Neuronal stem cell (in vitro differentiated cells): Measurements from ENCODE around the gene CHST8.
"Not testable (repeated sequence)": the region's sequence is repeated elsewhere in the genome, so short reads cannot be mapped to it uniquely, and the experiment has no call there.

Experiments
- DNase-seq: peaks from one replicate; pipeline ENCODE4 v3.0.0-alpha.2; 2013; ENCODE audit warnings: low spot score
- H2AFZ ChIP-seq: one replicate; pipeline ENCODE4 v1.6.1; 2013; ENCODE audit warnings: mild to moderate bottlenecking, low read length, inconsistent platforms
- H2AK5ac ChIP-seq: 2 replicates; pipeline ENCODE4 v1.6.1; 2013; ENCODE audit warnings: low read depth, mild to moderate bottlenecking, inconsistent platforms, low read length, moderate library complexity, mixed read lengths
- H2BK120ac ChIP-seq: 2 replicates; pipeline ENCODE4 v1.6.1; 2013; ENCODE audit warnings: low read depth, mild to moderate bottlenecking, inconsistent platforms, low read length, moderate library complexity, mixed read lengths
- H2BK12ac ChIP-seq: one replicate; pipeline ENCODE4 v1.6.1; 2013; ENCODE audit warnings: low read length, inconsistent platforms
- H2BK15ac ChIP-seq: 2 replicates; pipeline ENCODE4 v1.6.1; 2013; ENCODE audit warnings: mild to moderate bottlenecking, low read length, inconsistent platforms, mixed read lengths
- H2BK5ac ChIP-seq: one replicate; pipeline ENCODE4 v1.6.1; 2013; ENCODE audit warnings: inconsistent platforms, mild to moderate bottlenecking, low read length, moderate library complexity
- H3K14ac ChIP-seq: one replicate; pipeline ENCODE4 v1.6.1; 2013; ENCODE audit warnings: low read length, inconsistent platforms
- H3K18ac ChIP-seq: 2 replicates; pipeline ENCODE4 v1.6.1; 2013; ENCODE audit warnings: low read length, inconsistent platforms
- H3K23ac ChIP-seq: 2 replicates; pipeline ENCODE4 v1.6.1; 2013; ENCODE audit warnings: low read depth, mild to moderate bottlenecking, mixed read lengths, low read length, inconsistent platforms; ENCODE audit not compliant: poor library complexity
- H3K27ac ChIP-seq: replicated peaks from 3 replicates; pipeline ENCODE4 v1.5.1; 2013; ENCODE audit warnings: low read length, inconsistent platforms
- H3K27me3 ChIP-seq, 3 experiments: 2 replicates each; pipeline ENCODE4 v1.6.1; 2013; ENCODE audit warnings: low read length in 3 of 3, mild to moderate bottlenecking in 2 of 3, inconsistent platforms in 1 of 3, low read depth in 1 of 3, mixed read lengths in 1 of 3, moderate library complexity in 1 of 3; ENCODE audit not compliant: control insufficient read depth in 3 of 3, insufficient read depth in 3 of 3
- H3K36me3 ChIP-seq, 2 donors: replicated peaks in 1 of 2; 2 replicates each; pipeline ENCODE4 v1.6.1; 2013; ENCODE audit warnings: low read length in 2 of 2; ENCODE audit not compliant: control insufficient read depth in 2 of 2, insufficient read depth in 2 of 2
- H3K4ac ChIP-seq: 2 replicates; pipeline ENCODE4 v1.6.1; 2013; ENCODE audit warnings: inconsistent platforms, mild to moderate bottlenecking, low read length, moderate library complexity
- H3K4me1 ChIP-seq, 2 donors: 1 replicate in 1 of 2; 2 replicates in 1 of 2; pipeline ENCODE4 v1.6.1; 2013; ENCODE audit warnings: low read length in 2 of 2, low read depth in 1 of 2; ENCODE audit not compliant: control insufficient read depth in 2 of 2, insufficient read depth in 1 of 2
- H3K4me2 ChIP-seq: one replicate; pipeline ENCODE4 v1.6.1; 2013; ENCODE audit warnings: mild to moderate bottlenecking, low read length, inconsistent platforms; ENCODE audit not compliant: insufficient read depth, poor library complexity, severe bottlenecking
- H3K4me3 ChIP-seq, 2 donors: 2 replicates each; pipeline ENCODE4 v1.5.1; 2013; ENCODE audit warnings: low read length in 2 of 2, mild to moderate bottlenecking in 2 of 2, inconsistent platforms in 1 of 2, moderate library complexity in 1 of 2
- H3K79me1 ChIP-seq: one replicate; pipeline ENCODE4 v1.6.1; 2013; ENCODE audit warnings: low read depth, mild to moderate bottlenecking, inconsistent platforms, low read length, moderate library complexity
- H3K9ac ChIP-seq: one replicate; pipeline ENCODE4 v1.6.1; 2013; ENCODE audit warnings: mild to moderate bottlenecking, low read depth, low read length, inconsistent platforms; ENCODE audit not compliant: poor library complexity
- H3K9me3 ChIP-seq, 2 donors: replicated peaks in 1 of 2; 2 replicates each; pipeline versions ENCODE3 to v1.6.1; 2013; ENCODE audit warnings: low read length in 2 of 2, mild to moderate bottlenecking in 2 of 2, inconsistent platforms in 1 of 2, low read depth in 1 of 2, mixed read lengths in 1 of 2, moderate library complexity in 1 of 2; ENCODE audit not compliant: control insufficient read depth in 2 of 2, insufficient read depth in 1 of 2
- H4K8ac ChIP-seq: one replicate; pipeline ENCODE4 v1.6.1; 2013; ENCODE audit warnings: low read depth, mild to moderate bottlenecking, inconsistent platforms, low read length, moderate library complexity
- H4K91ac ChIP-seq: one replicate; pipeline ENCODE4 v1.6.1; 2013; ENCODE audit warnings: low read length, low read depth, mild to moderate bottlenecking, inconsistent platforms; ENCODE audit not compliant: poor library complexity
- WGBS, 2 donors: extraction: QIAGEN DNeasy Blood & Tissue Kit; methylation state at CpG; one replicate each; pipeline ENCODE4 v1.1.7; 2013; ENCODE audit warnings: missing lambda C conversion rate in 2 of 2, mixed read lengths in 1 of 2; ENCODE audit not compliant: insufficient read length in 2 of 2, insufficient replicate concordance in 1 of 2; ENCODE audit errors: extremely low coverage in 2 of 2; 5-methylcytosine and 5-hydroxymethylcytosine counted together

CHST8 gene

GRCh38 chr19:33818411-33818810, 196.7 kb downstream of the CHST8 start:
- no peak overlapping the region for H2BK5ac ChIP-seq
- H2BK12ac ChIP-seq: no peak overlapping the region
- H3K79me1 ChIP-seq: no peaks in the 10 kb centered on the region
- no peak overlapping the region for H3K4me2 ChIP-seq
- no peak overlapping the region for H3K9ac ChIP-seq
- no peak overlapping the region for H2AK5ac ChIP-seq
- peaks cover 0 to 21% of the 10 kb centered on the region in 2 donors for H3K36me3 ChIP-seq
- no peak overlapping the region for H2AFZ ChIP-seq
- no peak overlapping the region for H2BK15ac ChIP-seq
- H3K27ac ChIP-seq: no peak overlapping the region
- H3K14ac ChIP-seq: no peak overlapping the region
- no peak overlapping the region for H3K4me3 ChIP-seq
- H4K8ac ChIP-seq: no peak overlapping the region
- H2BK120ac ChIP-seq: no peak overlapping the region
- DNase-seq: no peak
- no peak overlapping the region for H4K91ac ChIP-seq
- no CpG with 5 or more reads among the region's 4 CpGs for WGBS, 2 donors
- H3K18ac ChIP-seq: no peak overlapping the region
- no peak overlapping the region for H3K23ac ChIP-seq
- no peaks in the 10 kb centered on the region for H3K9me3 ChIP-seq
- H3K27me3 ChIP-seq: peaks cover 0 to 7% (median 0%) of the 10 kb centered on the region in 3 experiments
- peaks cover 8 to 28% of the 10 kb centered on the region in 2 donors for H3K4me1 ChIP-seq
- H3K4ac ChIP-seq: no peak overlapping the region

GRCh38 chr19:33819078-33819477, 197.3 kb downstream of the CHST8 start:
- H3K9ac ChIP-seq, H2AK5ac ChIP-seq, H3K27ac ChIP-seq, DNase-seq, H3K4ac ChIP-seq, H3K14ac ChIP-seq, H4K8ac ChIP-seq, H3K9me3 ChIP-seq, H4K91ac ChIP-seq, H3K4me3 ChIP-seq, H2BK15ac ChIP-seq, H3K27me3 ChIP-seq, H3K79me1 ChIP-seq, H3K18ac ChIP-seq, H2BK12ac ChIP-seq, H2BK120ac ChIP-seq, H2AFZ ChIP-seq, H3K23ac ChIP-seq, H2BK5ac ChIP-seq: not testable (repeated sequence)
- H3K4me1 ChIP-seq: peaks cover 8 to 28% of the 10 kb centered on the region in 2 donors
- no CpG with 5 or more reads among the region's 7 CpGs for whole genome bisulfite sequencing, 2 donors
- peak overlapping the region; percentile 95 for H3K4me2 ChIP-seq
- H3K36me3 ChIP-seq: peaks cover 0 to 15% of the 10 kb centered on the region in 2 donors

- no peaks in the 10 kb centered on the region for H3K79me1 ChIP-seq
- H2BK12ac ChIP-seq: no peak overlapping the region
- peak; percentile 71 for DNase-seq
- WGBS, 2 donors: no CpG with 5 or more reads among the region's 10 CpGs
- no peak overlapping the region for H3K23ac ChIP-seq
- no peak overlapping the region for H3K14ac ChIP-seq
- no peak overlapping the region for H4K91ac ChIP-seq
- H3K27ac ChIP-seq: no peak overlapping the region
- no peak overlapping the region for H2BK120ac ChIP-seq
- H3K4me2 ChIP-seq: peak overlapping the region; percentile 95
- peak overlapping the region; percentile 96 for H3K18ac ChIP-seq
- H3K9ac ChIP-seq: peak overlapping the region; percentile 36
- H2BK15ac ChIP-seq: no peak overlapping the region
- H3K4me3 ChIP-seq: peak overlapping the region; percentile 30 to 77
- H2BK5ac ChIP-seq: peak overlapping the region; percentile 73
- peaks cover 0 to 7% (median 0%) of the 10 kb centered on the region in 3 experiments for H3K27me3 ChIP-seq
- H3K4me1 ChIP-seq: peaks cover 8 to 28% of the 10 kb centered on the region in 2 donors
- peaks cover 0 to 10% of the 10 kb centered on the region in 2 donors for H3K36me3 ChIP-seq
- H4K8ac ChIP-seq: no peak overlapping the region
- H3K4ac ChIP-seq: no peak overlapping the region
- no peak overlapping the region for H2AK5ac ChIP-seq
- H2AFZ ChIP-seq: peak overlapping the region; percentile 91
- no peaks in the 10 kb centered on the region for H3K9me3 ChIP-seq
These were observed 197.7 kb downstream of the CHST8 start for GRCh38 chr19:33819506-33819879.

- Histone ChIP-seq H3K9ac (peak overlapping the region; percentile 79), H3K4ac (no peak overlapping the region), H3K4me3 (peak overlapping the region; percentile 30 to 77), H3K36me3 (peaks cover 0 to 5% of the 10 kb centered on the region in 2 donors), H2BK120ac (peak overlapping the region; percentile 41), H4K8ac (no peak overlapping the region), H2AFZ (peak overlapping the region; percentile 91), H2BK15ac (peak overlapping the region; percentile 38), H3K27ac (no peak overlapping the region), H3K79me1 (no peaks in the 10 kb centered on the region), H2BK12ac (peak overlapping the region; percentile 14), H3K4me1 (peaks cover 8 to 28% of the 10 kb centered on the region in 2 donors), H2AK5ac (peak overlapping the region; percentile 95), H2BK5ac (peak overlapping the region; percentile 73), H4K91ac (no peak overlapping the region), H3K9me3 (no peaks in the 10 kb centered on the region), H3K27me3 (peaks cover 0 to 7% (median 0%) of the 10 kb centered on the region in 3 experiments), H3K18ac (peak overlapping the region; percentile 96), H3K4me2 (peak overlapping the region; percentile 95), H3K23ac (peak overlapping the region; percentile 52), H3K14ac (no peak overlapping the region)
- no CpG with 5 or more reads among the region's 61 CpGs for WGBS, 2 donors
- DNase-seq: peak; percentile 61
These were observed 198.4 kb downstream of the CHST8 start for GRCh38 chr19:33819880-33820781.
